ENCODE data around the gene PSMC1. TPM values are rescaled to one million over a fixed set of nuclear protein-coding genes. Genes with fewer than 3 reads are reported as not detected.

Gene PSMC1
- total RNA-seq, 1 donor from 2014 or later: 64.1 TPM

DNA sequence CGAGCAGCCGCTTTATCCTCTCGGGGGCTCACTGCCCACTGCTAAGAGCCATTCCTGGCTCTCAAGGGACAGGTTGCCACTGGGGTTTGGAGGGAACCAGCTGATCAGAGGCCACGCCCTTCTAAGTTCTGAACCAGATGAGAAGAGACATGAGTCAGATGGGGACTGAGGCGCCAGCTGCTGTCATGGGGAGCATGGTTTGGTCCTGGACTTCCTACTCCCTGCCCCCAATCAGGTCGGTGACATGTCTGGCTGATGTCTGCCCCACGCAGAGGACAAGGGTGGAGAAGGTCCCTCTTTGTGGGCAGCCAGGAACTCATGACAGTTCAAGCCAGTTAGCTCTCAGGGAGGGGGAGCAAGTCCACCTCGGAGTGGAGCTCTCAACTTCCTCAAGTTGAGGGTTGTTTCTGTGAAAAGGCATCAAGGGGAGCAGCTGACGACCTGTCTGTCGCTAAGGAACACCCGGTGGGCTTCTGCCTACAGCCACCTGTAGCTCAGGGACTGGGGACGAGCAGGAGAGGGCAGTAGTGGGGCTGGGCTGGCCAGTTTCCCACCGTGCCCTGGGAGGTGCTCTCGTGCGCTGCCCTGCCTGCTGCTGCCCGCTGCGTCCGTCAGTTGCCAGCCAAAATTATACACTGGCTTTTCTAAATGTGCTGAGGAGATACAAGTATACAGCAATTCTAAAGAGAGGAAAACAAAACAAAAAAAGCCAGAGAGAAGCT, 20.5 kb downstream of the PSMC1 start:
- DNase-seq: no peak

DNA sequence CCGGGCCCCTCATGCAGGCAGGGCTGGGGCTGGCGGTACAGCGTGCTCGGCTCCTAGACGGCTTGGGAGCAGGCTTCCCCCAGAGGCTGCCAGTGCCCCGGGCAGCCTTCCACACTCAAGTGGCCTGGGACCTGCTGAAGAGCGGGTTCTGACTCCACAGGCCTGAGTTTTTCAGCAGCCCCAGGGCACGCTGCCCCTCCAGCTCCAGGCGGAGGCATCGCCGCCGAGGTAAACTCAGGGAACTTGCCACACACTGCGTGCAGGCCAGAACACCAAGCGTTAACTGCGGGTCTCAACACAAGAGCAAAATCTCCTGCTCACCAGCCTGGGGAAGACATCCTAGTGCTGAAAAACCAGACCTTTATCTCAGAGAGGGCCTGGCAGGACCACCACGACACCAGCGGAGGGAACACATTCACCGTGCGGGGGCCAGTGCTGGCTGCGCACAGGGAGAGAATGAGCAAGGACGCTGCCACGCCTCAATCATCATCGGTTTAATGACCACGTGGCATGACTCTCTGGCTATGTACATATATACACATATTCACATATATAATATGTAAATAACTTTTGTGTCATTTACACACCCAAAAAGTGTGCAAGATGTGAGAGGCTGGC, 21.3 kb downstream of the PSMC1 start:
- no peak for DNase-seq

DNA sequence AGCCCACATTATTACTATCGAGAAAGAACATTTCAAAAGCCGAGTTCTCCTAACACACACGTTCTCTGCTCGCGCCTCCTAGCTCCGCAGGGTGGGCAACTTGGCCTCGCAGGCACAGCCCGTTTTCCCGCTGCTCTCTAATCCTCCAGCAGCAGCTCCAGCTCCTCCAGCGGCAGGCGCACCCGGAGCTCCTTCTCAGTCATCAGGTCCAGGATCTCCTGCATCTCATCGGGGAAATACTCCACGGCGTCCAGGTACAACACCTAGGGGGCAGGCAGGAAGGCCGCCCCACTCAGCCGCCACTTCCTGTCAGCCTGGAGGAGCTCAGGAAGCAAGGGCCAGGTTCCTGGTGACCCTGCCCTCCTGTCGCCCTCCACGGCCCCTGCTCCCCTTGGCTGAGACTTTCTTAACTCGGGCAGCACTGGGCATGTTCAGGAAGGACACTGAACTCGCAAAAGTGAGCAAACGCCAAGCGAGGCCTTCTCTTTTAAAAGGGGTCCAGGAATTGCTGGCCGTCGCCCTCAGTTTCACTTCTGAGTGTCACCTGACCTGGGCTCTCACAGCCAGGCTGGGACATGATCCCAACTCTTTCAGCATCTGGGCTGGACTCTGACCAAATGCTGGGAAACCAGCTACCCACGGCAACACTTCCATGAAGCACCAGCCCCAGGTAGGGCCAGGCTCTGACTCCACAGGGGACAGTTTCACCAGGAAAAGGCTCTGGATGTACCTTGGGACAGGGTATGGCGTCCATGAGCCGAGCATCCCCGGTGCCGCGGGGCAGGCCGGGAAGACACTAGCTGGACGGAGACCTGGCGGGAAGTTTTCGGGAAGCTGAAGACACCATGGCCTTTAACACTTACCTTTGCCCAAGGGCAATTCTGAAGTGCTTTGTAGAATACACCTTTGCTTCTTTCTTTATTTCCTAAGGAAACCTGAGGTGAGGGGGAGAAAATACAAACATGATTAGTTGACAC, 22.1 kb downstream of the PSMC1 start:
- no peak for DNase-seq

DNA sequence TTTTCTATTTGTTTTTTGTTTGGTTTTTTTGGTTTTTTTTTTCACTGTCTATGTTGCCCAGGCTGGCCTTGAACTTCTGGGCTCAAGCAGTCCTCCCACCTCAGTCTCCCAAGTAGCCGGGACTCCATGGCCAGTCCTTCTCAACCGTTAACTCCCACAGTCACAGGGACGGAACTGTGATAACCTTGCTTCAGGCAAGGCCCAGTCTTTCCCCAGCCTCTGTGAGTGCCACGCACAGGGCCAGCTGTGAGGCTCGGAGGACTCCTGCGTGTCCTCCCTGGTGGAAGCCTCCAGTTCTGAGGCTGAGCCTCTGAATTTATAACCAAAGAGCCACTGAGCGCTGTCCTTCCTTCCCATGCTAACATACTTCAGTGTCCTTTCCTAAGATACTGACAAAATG, 23.7 kb downstream of the PSMC1 start:
- DNase-seq: no peak

DNA sequence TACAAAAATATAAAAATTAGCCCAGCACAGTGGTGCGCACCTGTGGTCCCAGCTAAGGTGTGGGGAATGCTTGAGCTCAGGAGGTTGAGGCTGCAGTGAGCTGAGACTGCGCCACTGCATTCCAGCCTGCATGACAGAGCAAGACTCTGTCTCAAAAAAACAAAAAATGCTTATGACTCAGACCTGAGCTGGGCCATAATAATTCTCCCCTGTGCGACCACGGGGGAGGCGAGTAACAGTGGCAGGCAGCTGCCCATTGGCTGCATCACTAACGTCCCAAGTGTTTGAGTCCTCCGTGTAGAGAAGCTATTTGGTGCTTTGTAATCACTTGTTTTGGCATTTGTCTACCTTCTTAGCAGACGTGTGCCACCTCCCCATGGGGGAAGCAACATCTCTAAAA, 24.9 kb downstream of the PSMC1 start:
- DNase-seq: no peak

DNA sequence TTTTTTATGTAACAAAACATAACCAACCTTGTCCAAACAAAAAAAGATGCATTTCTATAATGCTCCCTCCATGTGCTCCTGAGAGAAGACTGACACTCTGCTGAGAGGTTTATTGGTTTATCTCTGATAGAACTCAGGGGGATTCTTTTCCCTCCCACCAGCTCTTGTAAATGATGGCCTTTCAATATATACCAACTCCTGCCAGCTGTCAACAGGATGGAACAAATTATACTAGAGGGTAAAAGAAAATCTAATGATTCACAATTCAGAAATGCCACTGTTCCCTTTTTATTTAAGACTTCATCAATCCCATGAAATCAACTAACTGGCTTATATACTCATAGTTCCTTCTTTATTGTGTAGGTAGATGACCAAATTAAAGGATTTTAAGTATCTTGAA, 25.4 kb downstream of the PSMC1 start:
- DNase-seq: no peak

DNA sequence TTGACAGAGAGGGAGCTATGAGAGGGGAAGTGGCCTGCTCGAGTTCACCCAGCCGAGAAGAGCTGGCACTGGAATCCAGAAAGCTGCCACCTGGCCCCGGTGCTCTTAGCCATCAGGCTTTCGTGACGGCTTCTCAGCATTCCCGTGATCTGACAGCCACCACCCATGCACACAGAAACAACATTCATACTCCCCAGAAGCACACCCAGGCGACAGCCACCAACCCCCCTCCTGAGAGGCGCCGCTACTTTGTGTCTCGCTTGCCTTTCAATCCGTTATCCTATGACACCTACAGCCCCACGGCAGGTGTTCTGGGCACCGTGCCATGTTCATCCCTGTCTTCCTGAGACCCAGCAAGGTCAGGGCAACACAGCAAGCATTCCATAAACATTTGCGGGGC, 31.4 kb downstream of the PSMC1 start:
- DNase-seq: no peak

DNA sequence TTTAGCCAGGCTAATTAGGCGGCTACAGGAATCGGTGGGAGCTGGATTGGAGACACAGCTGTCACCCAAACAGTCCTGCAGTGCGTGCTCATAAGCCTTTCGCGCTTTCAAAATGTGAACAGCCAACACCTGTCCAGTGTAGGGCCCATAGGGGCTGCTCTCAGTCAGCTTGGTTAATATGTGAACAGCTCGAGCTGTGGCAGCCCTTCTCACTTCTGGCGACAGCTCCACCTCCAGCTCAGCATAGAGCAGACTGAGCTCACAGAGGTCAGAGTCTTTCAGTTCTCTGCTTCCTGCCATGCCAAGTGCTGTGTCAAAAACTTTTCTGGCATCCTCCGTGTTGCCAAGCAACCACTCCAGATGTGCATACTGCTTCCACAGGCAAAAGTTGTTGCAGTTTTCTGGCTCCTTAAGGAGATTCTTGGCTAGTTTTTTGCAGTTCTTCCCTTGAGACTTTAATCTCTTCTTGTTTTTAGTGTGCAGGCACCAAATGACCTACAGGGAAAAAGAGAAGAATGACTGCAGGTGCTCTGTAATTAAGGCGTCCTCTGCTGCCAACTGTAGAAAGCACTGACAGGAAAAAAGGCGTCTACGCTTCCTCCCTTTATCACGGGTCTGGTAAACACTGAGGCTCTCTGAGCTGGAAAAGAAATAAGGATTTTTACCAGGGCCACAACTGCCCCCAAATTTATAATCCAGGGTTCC, 32.5 kb downstream of the PSMC1 start:
- DNase-seq: no peak

DNA sequence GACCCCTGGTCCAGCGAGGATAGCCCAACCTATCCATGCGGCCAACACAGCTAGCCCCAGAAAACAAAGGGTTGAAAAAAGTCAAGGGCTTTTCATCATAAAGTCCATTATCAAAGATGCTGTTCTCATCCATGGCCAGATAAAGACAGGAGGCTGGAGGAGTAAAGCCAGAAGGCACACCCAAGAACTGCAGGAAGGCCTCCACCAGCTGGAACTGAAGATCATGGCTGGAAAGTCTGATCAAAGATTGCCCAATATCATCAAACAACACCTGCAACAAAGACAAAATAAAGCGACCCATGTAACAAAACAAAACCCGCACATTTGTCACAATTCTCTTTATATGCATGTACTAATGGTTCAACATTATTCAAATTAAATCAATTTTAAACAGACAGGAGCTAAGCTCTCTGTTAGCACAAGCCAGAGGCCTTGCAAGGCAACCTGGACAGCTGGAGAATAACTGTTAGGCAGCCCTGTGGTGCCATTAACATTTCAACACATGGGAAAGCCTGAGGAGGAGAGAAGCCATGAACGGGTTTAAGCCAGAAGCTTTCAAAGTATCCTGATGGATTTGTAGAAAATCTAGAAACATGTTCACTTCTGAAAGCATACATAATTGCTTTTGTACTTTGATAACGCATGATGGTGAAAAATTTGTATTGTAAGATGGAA, 34.1 kb downstream of the PSMC1 start:
- DNase-seq: no peak

DNA sequence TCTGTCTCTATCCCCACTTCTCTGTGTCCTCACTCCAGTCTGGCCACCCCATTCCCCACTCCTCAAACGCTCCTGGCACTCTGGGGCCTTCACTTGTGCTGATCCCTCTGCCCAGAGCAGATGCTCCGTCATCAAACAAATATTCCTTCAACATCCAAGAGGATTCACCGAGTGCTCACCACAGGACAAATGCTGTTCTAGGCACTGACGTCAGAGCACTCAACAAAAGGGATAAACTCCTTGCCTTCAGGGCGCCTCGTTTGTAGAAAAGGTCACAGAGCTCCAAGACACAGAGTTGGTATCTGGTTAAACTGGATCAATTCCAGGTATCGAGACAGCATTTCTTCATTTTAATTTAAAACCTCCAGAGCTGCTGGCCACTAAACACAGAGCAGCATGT, 35.3 kb downstream of the PSMC1 start:
- no peak for DNase-seq

DNA sequence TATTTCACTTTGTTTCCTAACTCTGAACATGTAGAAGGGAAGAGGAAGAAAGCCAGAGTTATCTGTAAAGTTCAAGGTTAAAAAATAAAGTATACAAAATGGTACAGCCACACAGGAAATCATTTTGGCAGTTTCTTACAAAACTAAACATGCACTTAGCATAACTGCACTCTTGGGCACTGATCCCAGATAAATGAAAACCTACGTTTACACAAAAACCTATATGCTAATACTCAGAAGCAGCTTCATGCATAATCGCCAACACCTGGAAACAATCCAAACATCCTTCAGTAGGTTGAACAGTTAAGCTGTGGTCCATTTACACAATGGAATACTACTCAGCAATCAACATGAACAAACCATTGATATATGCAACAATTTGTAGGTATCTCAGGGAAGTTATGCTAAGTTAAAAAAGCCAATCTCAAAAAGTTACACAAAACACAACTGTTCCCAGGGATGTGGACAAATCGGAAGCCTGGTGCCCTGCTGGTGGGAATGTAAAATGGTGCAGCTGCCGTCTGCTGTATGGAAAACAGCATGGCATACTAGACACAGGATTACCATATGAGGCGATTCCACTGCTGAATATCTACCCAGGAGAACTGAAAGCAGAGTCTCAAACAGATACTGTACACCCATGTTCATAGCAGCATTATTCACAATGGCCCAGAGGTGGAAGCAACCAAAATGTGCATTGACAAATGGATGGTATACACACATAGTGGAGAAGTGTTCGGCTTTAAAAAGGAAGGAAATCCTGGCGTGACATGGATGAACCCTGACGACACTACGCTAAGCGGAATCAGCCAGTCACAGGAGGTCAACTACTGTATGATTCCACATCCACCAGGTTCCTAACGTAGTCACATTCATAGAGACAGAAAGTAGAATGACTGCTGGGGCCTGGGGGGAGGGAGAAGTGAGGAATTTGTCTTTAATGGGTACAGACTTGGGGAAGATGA, 37.7 kb downstream of the PSMC1 start:
- no peak for DNase-seq

DNA sequence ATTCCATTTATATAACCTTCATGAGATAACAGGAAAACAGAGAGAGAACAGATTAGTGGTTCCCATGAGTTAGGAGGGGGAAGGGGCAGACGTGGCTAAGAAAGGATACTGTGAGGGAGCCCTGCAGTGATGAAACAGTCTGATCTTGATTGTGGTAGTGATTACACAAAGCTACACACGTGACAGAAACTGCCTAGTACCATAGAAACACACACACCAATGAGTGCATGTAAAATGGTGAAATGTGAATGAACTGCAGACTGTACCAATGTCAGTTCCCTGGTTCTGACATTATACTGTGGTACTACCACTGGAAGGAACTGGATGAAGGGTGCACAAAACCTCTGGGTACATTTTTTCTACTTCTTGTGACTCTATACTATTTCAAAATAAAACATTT, 38.5 kb downstream of the PSMC1 start:
- no peak for DNase-seq

DNA sequence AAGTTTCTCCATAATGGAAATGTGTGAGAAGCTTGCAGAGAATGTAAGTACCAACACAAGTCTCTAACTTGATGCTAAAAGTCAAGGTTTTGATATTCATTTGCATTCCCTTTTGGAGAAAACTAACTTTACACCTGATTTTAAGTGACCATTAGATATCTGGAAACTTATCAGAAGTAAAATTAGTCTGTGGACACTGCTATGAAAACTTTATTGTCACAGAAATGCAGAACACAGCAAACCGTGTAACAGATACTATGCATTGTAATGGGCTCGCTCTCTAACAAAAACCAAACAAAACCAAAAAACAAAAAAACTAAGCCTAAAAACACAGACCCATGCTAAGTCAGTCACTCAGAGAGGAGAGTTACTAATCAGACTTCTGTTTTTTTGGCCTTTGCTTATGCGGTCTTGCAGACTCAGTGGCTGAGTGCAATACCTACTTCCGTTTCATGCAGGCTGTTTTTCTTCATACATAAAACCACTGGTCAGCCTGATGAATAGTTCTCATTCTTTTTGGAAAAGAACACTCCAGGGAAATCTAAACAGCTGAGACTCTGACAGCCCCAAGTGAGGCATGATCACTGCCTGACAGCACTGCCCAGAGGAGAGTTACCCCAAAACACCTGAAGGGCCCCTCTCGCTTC, 39.6 kb downstream of the PSMC1 start:
- DNase-seq: no peak

DNA sequence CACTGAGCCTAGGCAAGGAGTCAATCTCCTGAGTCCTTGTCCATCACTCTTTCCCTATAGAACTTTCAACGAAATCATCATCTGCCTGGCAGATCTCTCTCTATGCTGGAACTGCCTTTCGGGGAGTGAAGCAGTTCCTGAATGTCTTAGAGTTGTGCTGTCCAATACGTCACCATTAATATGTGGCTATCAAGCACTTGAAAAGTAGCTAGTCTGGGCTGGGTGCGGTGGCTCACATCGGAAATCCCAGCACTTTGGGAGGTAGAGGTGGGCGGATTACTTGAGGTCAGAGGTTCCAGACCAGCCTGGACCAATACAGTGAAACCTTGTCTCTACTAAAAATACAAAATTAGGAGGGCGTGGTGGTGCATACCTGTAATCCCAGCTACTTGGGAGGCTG, 40.3 kb downstream of the PSMC1 start:
- no peak for DNase-seq

DNA sequence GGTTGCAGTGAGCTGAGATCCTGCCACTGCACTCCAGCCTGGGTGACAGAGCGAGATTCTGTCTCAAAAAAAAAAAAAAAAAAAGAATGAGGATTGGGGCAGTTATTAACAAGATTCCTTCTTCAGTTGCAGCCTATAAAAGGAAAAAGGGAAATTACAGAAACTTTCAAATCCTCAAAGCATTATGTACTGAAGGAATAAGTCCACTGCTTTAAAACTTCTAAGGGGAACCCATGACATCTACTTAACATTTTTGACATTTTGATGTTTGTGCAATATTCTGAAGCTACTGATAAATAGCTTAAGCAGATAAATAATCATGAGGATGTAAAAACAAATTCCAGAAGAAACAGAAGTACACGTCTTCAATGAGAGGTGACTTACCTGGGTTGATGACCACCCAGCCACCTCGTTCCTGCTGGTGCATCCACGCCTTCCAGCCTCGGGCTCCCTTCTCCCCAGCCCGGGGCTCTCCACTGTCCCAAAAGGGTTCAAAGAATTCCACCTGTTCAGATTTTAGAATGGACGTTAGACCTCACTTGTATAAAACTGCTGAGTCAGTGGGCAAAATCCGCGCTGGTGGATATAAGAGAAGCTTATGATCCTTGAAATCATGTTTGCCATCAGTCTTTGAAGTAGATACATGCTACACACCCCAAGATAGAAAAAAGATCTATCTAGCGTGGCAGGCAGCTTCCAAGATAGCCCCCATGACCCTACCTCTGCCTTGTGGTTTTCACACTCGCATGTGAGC, 41.7 kb downstream of the PSMC1 start:
- no peak for DNase-seq

DNA sequence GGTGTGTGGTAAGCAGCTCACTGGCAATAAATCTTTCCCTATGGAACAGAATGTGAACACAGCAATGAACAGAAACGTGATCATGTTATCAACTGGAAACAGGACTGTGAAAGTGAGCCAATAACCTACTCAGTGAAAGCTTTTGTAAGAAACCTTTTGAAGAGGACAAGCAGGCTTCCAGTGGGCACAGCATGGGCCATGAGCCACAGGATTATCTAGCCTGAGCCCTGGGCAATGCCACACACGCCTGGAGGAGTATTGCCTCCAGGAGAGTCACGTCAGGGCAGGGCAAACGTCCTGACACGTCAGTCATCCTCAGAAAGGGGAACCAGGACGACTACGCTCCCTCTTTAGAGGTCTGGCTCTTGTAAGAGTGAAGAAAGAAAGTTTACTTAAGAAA, 43.1 kb downstream of the PSMC1 start:
- no peak for DNase-seq

DNA sequence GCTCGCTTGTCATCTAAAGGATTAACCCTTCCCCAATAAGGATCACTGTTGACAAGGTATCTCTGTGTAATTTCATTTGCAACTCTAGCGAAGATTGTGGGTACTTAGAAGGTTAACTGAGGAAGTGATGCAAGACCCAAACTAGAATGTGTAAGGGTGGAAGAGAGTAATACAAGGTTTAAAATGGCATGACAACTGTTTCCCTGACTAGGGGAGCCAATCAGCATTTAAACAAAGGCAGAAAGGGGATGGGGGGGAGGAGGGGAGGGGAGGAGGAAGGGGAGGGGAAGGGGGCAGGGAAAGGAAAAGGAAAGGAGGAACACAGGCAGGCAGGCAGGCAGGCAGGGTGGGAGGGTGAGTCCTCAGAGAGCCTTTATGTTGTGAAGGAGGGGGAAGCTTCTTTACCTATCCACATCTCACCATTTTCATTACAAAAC, 44.3 kb downstream of the PSMC1 start:
- no peak for DNase-seq

DNA sequence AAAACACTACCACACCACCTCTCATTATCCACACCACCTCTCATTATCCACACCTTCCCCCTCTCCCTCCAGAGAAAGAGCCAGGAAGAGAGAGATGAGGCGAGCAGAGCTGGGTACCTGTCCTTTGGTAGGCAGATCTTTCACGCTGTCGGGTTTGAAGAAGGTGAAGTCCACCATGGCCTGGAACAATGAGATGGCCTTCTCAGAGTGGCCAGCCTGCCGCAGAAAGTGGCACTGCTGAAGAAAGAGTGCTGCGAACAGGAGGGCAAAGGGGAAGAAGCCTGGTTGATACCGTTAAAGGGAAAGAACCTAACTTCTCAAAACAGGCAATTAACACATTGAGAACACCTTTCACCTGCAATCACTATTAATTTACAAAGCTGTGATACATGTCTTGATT, 44.8 kb downstream of the PSMC1 start:
- peak; percentile 21 for DNase-seq

DNA sequence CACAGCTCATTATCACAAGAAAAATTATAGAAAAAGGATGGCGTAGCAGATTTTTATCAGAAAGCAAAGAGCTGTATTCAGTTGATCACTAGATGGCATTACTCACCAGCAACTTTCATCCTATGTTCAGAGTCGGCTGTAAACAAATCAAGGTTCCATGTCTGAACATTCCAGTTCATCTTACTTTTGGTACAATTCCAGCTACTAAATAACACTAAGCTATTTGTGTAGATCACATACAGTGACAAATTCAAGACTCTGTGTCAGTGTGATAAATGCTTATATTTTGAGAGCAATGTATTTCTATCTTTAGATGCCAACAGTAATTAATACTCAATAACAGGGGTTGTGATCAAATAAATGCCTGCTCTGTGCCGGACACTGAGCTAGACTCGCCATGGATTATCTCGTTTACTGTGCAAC, 45.3 kb downstream of the PSMC1 start:
- DNase-seq: no peak

Data from occipital lobe (tissue), 2 donors.